ENCODE measurements around the gene CFAP43.

- TF ChIP-seq CTCF (IDR thresholded peaks at IDR 0.05; ENCODE audit: low read length) (no peak), EZH2 (optimal IDR thresholded peaks at IDR 0.05; ENCODE audit: low read depth, low read length) (no peak), EZH2phosphoT487 (IDR thresholded peaks at IDR 0.05; ENCODE audit: low read length) (no peak)
Observed at GRCh38 chr10:104109908-104110662, 122.1 kb downstream of the CFAP43 start.

All from MM.1S (cell line).